Type B pancreatic cell (in vitro differentiated cells): Measurements from ENCODE around the gene PKM. TPM values are rescaled to one million over a fixed set of nuclear protein-coding genes. Genes with fewer than 3 reads are reported as not detected.

Experiments
- DNase-seq: peaks from one replicate; pipeline ENCODE4 v3.0.0; 2021; ENCODE audit warnings: mixed read lengths; ENCODE audit not compliant: unreplicated experiment; ENCODE audit errors: extremely low spot score
- H3K27ac Mint-ChIP-seq: 2 replicates; pipeline ENCODE4 v1.8.0; 2021; ENCODE audit warnings: mild to moderate bottlenecking, mixed read lengths
- H3K27me3 Mint-ChIP-seq: 2 replicates; pipeline ENCODE4 v1.8.0; 2021; ENCODE audit warnings: mixed read lengths
- H3K36me3 Mint-ChIP-seq: 2 replicates; pipeline ENCODE4 v1.8.0; 2021; ENCODE audit warnings: mixed read lengths
- H3K4me1 Mint-ChIP-seq: one replicate; pipeline ENCODE4 v1.8.0; 2021; ENCODE audit warnings: mixed read lengths; ENCODE audit not compliant: unreplicated experiment
- H3K4me3 Mint-ChIP-seq: 2 replicates; pipeline ENCODE4 v1.8.0; 2021; ENCODE audit warnings: mild to moderate bottlenecking, mixed read lengths
- H3K9me3 Mint-ChIP-seq: 2 replicates; pipeline ENCODE4 v1.8.0; 2021; ENCODE audit warnings: mixed read lengths
- CTCF ChIP-seq: fragments of 200-600 bp; sonication (generic); conservative IDR thresholded peaks from 2 replicates; pipeline ENCODE4 v1.5.0; 2021; ENCODE audit warnings: antibody characterized with exemption, mild to moderate bottlenecking
- total RNA-seq: library from RNA; stranded (reverse); gene quantifications from 2 replicates; pipeline ENCODE4 v1.2.1, GENCODE V29; 2021; ENCODE audit warnings: low replicate concordance

PKM gene
- total RNA-seq, 1 donor from 2014 or later, result 663 TPM

GRCh38 chr15:72169236-72169920 is 61.6 kb downstream of the PKM start:
- H3K27me3 Mint-ChIP-seq, result no peaks in the 10 kb centered on the region
- H3K36me3 Mint-ChIP-seq, result no peaks in the 10 kb centered on the region
- no peak for TF ChIP-seq CTCF
- peaks cover 12% of the 10 kb centered on the region for H3K4me1 Mint-ChIP-seq
- no peak overlapping the region for H3K4me3 Mint-ChIP-seq
- peak overlapping the region; percentile 92 for H3K27ac Mint-ChIP-seq
- no peak for DNase-seq
- H3K9me3 Mint-ChIP-seq, result no peaks in the 10 kb centered on the region

- no peaks in the 10 kb centered on the region for H3K27me3 Mint-ChIP-seq
- DNase-seq, result no peak
- peak overlapping the region; percentile 92 for H3K27ac Mint-ChIP-seq
- peaks cover 12% of the 10 kb centered on the region for H3K4me1 Mint-ChIP-seq
- H3K36me3 Mint-ChIP-seq, result no peaks in the 10 kb centered on the region
- no peak for TF ChIP-seq CTCF
- H3K4me3 Mint-ChIP-seq, result no peak overlapping the region
- no peaks in the 10 kb centered on the region for H3K9me3 Mint-ChIP-seq
These were observed 62.2 kb downstream of the PKM start for GRCh38 chr15:72168808-72169190.

GRCh38 chr15:72168131-72168807 is 62.7 kb downstream of the PKM start:
- Mint-ChIP-seq H3K4me1 (peaks cover 12% of the 10 kb centered on the region), H3K27me3 (no peaks in the 10 kb centered on the region), H3K36me3 (no peaks in the 10 kb centered on the region), H3K27ac (peak overlapping the region; percentile 92), H3K9me3 (no peaks in the 10 kb centered on the region), H3K4me3 (peak overlapping the region; percentile 75)
- no peak for DNase-seq
- no peak for TF ChIP-seq CTCF

GRCh38 chr15:72167445-72167844 is 63.5 kb downstream of the PKM start:
- Mint-ChIP-seq H3K27me3 (no peaks in the 10 kb centered on the region), H3K9me3 (no peaks in the 10 kb centered on the region), H3K4me3 (no peak overlapping the region), H3K27ac (peak overlapping the region; percentile 92), H3K36me3 (no peaks in the 10 kb centered on the region), H3K4me1 (peaks cover 12% of the 10 kb centered on the region)
- DNase-seq, result no peak
- TF ChIP-seq CTCF, result no peak

- no peaks in the 10 kb centered on the region for H3K9me3 Mint-ChIP-seq
- DNase-seq, result no peak
- H3K27ac Mint-ChIP-seq, result peak overlapping the region; percentile 92
- H3K4me3 Mint-ChIP-seq, result no peak overlapping the region
- no peaks in the 10 kb centered on the region for H3K27me3 Mint-ChIP-seq
- H3K36me3 Mint-ChIP-seq, result no peaks in the 10 kb centered on the region
- H3K4me1 Mint-ChIP-seq, result peaks cover 12% of the 10 kb centered on the region
- TF ChIP-seq CTCF, result no peak
These were observed 64.1 kb downstream of the PKM start for GRCh38 chr15:72166716-72167417.
